ENCODE results near the gene ADAM22.

ADAM22 gene

GRCh38 chr7:88244258-88244657 is 310.2 kb downstream of the ADAM22 start:
- no peak overlapping the region for H3K9ac ChIP-seq (ENCODE audit: low read length)
- H3K9me3 ChIP-seq (ENCODE audit: low read length): no peaks in the 10 kb centered on the region
- H3K36me3 ChIP-seq (ENCODE audit: insufficient read depth, low read length): no peaks in the 10 kb centered on the region
- no peaks in the 10 kb centered on the region for H3K27me3 ChIP-seq (ENCODE audit: control insufficient read depth in 1 of 2, insufficient read depth in 2 of 2, low read length in 2 of 2)
- H3K27ac ChIP-seq (ENCODE audit: low read depth, low read length): no peak overlapping the region
- H3K4me1 ChIP-seq (ENCODE audit: insufficient read depth, low read length): no peaks in the 10 kb centered on the region
- H3K4me3 ChIP-seq (ENCODE audit: low read depth in 1 of 2, low read length in 2 of 2): no peak overlapping the region
